GM12874 (cell line): ENCODE results near the gene LRRC1.

Experiments used
- TF ChIP-seq, protein P1 (sequence below): IDR thresholded peaks from 2 replicates; pipeline ENCODE4 v1.5.1; 2011; ENCODE audit warnings: low read depth, mild to moderate bottlenecking, control low read depth, low read length, moderate library complexity; ENCODE audit not compliant: insufficient read depth

LRRC1 gene

DNA sequence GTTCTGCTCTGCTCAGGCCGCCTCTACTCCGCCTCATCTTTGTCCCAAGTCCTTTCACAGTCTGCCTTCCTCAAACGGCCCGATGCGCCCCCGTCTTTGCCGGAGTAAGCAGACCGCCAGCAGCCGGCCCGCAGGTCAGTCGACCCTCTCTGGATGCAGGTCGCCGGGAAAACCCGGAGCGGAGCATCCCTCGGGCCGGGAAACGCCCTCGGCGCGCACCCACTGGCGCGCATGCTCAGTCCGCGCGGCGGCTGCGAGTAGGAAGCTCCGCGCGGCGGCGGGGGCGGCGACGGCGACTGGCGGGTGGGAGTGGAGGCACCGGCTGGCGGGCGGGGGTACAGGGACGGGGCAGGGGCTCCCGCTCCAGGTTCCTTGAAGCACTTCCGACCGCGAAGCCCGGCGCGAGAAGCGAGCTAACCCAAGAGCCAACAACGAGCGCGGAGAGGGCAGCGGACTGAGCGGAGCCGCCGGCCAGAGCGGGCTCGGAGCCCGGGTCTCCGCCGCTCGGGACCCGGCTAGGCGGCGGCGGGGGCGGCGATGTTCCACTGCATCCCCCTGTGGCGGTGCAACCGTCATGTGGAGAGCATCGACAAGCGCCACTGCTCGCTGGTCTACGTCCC, at the start of gene LRRC1:
TSS of gene LRRC1 (plus strand) at position 286 of the 620 bp plus-strand sequence. CDS start at position 538, 252 bp downstream.
- TF ChIP-seq, protein P1, sequence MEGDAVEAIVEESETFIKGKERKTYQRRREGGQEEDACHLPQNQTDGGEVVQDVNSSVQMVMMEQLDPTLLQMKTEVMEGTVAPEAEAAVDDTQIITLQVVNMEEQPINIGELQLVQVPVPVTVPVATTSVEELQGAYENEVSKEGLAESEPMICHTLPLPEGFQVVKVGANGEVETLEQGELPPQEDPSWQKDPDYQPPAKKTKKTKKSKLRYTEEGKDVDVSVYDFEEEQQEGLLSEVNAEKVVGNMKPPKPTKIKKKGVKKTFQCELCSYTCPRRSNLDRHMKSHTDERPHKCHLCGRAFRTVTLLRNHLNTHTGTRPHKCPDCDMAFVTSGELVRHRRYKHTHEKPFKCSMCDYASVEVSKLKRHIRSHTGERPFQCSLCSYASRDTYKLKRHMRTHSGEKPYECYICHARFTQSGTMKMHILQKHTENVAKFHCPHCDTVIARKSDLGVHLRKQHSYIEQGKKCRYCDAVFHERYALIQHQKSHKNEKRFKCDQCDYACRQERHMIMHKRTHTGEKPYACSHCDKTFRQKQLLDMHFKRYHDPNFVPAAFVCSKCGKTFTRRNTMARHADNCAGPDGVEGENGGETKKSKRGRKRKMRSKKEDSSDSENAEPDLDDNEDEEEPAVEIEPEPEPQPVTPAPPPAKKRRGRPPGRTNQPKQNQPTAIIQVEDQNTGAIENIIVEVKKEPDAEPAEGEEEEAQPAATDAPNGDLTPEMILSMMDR, result no peak

DNA sequence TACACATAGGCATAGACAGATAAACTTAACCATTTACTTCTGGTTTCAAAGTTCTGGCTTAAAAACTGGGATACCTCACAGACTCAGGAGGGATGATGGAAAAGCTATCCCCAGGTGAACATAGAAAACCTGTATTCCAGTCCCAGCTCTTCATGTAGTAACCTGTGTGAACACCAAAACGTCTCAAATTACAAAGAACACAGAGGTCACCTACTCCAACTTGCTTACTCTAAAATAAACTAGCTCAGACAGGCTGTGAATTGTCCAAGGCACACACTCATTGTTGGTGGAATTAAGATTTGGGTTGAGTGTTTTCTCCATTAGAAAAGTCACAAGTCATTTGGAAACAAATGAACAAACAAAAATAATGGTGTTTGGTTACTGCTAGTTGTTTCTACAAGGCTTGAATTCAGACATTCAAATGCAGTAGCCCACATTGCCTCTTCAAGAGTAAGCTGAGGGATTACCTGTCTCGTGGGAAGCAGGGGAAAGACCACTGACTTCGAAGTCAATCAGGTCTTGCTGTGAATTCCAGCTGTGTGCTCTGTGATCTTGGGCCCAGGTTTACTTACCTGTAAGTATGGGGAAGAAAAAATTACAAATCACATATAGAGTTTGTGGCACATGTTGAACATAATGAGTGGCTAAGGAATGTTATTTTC, 48.2 kb upstream of the LRRC1 start:
- TF ChIP-seq, protein P1, result no peak

DNA sequence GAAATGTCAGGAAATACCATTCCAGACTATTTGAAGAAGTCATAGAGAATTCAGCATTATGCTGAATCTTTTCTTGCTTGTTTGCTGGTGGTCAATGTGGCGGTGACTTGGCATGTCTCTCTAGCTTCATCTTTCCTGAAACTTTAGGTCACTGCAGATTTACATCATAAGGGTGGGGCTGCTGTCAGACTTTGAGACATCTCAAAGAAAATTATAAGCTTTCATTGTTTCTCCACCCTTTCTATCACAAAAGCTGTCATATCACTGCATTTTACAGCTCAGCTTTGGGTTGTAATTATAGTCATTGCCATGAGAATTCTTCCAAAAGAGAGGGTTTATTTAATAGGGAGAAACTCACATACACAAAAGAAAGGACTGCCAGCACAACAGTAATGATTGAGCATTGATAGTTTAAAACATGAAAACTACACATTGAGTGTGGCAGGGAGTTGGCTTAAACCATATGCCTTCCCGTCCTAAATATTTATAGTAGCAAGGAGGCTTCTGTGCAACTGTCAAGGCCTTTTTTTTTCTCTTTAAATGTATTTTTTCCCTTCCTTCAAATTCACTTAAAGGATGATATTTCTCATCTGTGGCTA, 44.7 kb upstream of the LRRC1 start:
- TF ChIP-seq, protein P1, result no peak

DNA sequence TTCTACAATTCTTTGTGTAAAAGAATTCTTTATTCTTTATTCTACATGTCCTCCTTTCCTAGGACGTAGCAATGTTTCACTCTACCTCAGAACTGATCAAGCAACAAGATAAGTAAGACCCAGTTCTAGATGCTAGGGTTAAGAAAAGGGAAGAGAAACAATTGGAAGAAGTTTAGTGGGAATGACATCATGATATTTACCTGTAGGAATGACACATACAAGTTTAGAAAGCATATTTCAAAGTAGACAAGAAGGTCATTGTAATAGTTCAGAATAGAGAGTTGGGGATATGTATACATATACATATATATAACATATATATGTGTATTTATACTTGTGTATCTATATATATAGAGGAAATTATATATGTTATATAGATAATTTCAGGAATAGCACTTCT, 43.4 kb upstream of the LRRC1 start:
- TF ChIP-seq, protein P1, result no peak

DNA sequence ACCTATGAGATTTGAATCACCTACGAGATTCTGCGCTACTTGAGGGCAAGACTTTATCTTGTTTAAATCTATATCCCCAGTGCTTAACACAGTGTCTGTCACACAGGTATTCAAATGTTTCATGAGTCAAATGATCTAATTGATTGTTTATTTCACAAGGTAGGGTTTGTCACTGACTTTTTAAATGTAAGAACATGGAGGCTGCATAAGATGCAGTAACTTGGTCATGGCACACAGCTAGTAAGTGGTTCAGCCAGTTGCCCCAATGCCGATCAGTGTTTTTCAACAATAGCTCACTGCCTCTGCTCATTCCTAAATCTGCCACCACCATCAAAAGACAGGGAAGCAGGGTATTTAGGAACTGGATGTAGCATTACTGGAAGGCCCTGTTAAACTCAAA, 42.4 kb upstream of the LRRC1 start:
- TF ChIP-seq, protein P1, result no peak

DNA sequence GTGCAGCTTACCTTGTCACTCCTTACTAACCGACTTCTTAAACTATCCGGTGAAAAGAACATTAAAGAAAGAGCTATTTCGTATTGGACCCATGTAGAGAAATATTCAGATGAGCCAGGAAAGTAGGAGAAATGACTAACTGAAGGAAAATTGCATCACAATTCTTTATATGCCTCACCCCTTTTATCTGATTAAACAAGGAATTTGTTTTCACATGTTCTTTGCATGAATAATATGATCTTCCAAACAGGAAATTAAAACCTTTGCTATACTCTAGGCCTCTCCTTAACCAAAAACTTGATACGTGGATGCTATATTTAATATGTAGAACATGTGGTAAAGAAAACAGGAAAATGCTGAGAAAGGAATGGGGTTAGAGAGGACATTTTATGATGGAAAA, 41.9 kb upstream of the LRRC1 start:
- TF ChIP-seq, protein P1, result no peak

DNA sequence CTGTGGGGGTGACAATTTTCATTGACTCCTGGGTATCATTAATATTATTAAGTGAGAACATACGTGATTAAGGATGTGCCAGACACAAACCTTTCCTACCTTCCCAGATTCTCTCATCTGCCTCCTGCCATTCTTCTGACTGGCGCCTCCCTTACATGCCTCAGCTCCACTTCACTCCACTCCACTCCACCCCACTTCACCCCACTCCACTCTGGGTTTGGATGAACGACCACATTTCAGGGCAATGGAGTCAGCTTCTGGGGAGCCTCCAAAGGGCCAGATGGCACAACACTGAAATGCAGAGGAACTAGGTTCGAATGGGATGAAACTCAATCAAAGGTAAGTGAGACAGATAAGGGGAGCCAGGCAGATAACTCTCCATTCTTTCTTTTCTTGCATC, 40.5 kb upstream of the LRRC1 start:
- TF ChIP-seq, protein P1, result no peak
